Progenitor cell of endocrine pancreas (in vitro differentiated cells): Measurements from ENCODE around the gene OGFOD2. TPM values are rescaled to one million over a fixed set of nuclear protein-coding genes. Genes with fewer than 3 reads are reported as not detected.
A peak's percentile ranks its signal among the peaks of the same experiment; 100 is the strongest.

Experiments used
- DNase-seq: peaks from one replicate; pipeline ENCODE4 v3.0.0; 2021; ENCODE audit warnings: low spot score; ENCODE audit not compliant: unreplicated experiment
- H3K27ac Mint-ChIP-seq: 2 replicates; pipeline ENCODE4 v1.8.0; 2021; ENCODE audit warnings: mild to moderate bottlenecking, moderate library complexity, mixed read lengths
- H3K27me3 Mint-ChIP-seq: 2 replicates; pipeline ENCODE4 v1.8.0; 2021; ENCODE audit warnings: mixed read lengths
- H3K36me3 Mint-ChIP-seq: 2 replicates; pipeline ENCODE4 v1.8.0; 2022; ENCODE audit warnings: mixed read lengths; ENCODE audit not compliant: insufficient read depth
- H3K4me1 Mint-ChIP-seq: 2 replicates; pipeline ENCODE4 v1.8.0; 2021; ENCODE audit warnings: low read depth, mixed read lengths
- H3K4me3 Mint-ChIP-seq: 2 replicates; pipeline ENCODE4 v1.8.0; 2021; ENCODE audit warnings: low read depth, mild to moderate bottlenecking, moderate library complexity, mixed read lengths
- H3K9me3 Mint-ChIP-seq: 2 replicates; pipeline ENCODE4 v1.8.0; 2021; ENCODE audit warnings: low read depth, mixed read lengths
- total RNA-seq: library from RNA; stranded (reverse); gene quantifications from 2 replicates; pipeline ENCODE4 v1.2.1, GENCODE V29; 2021
- TF ChIP-seq, protein P1 (sequence below): fragments of 200-600 bp; sonication (generic); IDR thresholded peaks from one replicate; pipeline ENCODE4 v1.5.0; 2021; ENCODE audit warnings: antibody characterized with exemption, mild to moderate bottlenecking; ENCODE audit not compliant: unreplicated experiment

Gene OGFOD2
- total RNA-seq, 1 donor from 2014 or later, result 16.1 TPM

GRCh38 chr12:122976648-122976975, 1.6 kb downstream of the OGFOD2 start:
- no peak for DNase-seq
- no peaks in the 10 kb centered on the region for H3K36me3 Mint-ChIP-seq
- no peaks in the 10 kb centered on the region for H3K27me3 Mint-ChIP-seq
- H3K4me1 Mint-ChIP-seq, result peaks cover 19% of the 10 kb centered on the region
- H3K9me3 Mint-ChIP-seq, result no peaks in the 10 kb centered on the region
- TF ChIP-seq, protein P1, sequence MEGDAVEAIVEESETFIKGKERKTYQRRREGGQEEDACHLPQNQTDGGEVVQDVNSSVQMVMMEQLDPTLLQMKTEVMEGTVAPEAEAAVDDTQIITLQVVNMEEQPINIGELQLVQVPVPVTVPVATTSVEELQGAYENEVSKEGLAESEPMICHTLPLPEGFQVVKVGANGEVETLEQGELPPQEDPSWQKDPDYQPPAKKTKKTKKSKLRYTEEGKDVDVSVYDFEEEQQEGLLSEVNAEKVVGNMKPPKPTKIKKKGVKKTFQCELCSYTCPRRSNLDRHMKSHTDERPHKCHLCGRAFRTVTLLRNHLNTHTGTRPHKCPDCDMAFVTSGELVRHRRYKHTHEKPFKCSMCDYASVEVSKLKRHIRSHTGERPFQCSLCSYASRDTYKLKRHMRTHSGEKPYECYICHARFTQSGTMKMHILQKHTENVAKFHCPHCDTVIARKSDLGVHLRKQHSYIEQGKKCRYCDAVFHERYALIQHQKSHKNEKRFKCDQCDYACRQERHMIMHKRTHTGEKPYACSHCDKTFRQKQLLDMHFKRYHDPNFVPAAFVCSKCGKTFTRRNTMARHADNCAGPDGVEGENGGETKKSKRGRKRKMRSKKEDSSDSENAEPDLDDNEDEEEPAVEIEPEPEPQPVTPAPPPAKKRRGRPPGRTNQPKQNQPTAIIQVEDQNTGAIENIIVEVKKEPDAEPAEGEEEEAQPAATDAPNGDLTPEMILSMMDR, result no peak
- no peak overlapping the region for H3K27ac Mint-ChIP-seq
- peak overlapping the region; percentile 97 for H3K4me3 Mint-ChIP-seq

GRCh38 chr12:122977153-122977552, 2.1 kb downstream of the OGFOD2 start:
- Mint-ChIP-seq H3K9me3 (no peaks in the 10 kb centered on the region), H3K27me3 (no peaks in the 10 kb centered on the region), H3K4me3 (peak overlapping the region; percentile 14), H3K36me3 (no peaks in the 10 kb centered on the region), H3K27ac (no peak overlapping the region), H3K4me1 (peaks cover 21% of the 10 kb centered on the region)
- TF ChIP-seq, protein P1, result no peak
- DNase-seq, result no peak

- H3K9me3 Mint-ChIP-seq, result no peaks in the 10 kb centered on the region
- H3K36me3 Mint-ChIP-seq, result no peaks in the 10 kb centered on the region
Measured at GRCh38 chr12:122977655-122978392, 2.8 kb downstream of the OGFOD2 start.

DNA sequence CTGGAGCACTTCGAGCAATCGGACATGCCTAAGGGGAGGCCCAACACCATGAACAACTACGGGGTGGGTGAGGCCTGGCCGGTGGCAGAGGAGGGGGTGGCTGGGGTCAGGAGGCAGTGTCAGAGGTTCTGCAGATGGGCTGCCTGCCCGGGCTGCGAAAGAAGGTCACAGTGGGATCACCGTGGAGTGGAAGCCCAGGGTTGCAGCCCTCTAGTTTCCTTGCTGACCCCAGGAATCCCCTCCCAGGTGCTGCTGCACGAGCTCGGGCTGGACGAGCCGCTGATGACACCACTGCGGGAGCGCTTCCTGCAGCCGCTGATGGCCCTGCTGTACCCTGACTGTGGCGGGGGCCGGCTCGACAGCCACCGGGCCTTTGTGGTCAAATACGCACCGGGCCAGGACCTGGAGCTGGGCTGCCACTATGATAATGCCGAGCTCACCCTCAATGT, 3.5 kb downstream of the OGFOD2 start:
- H3K27me3 Mint-ChIP-seq, result no peaks in the 10 kb centered on the region
- no peaks in the 10 kb centered on the region for H3K36me3 Mint-ChIP-seq
- no peak for DNase-seq
- peaks cover 21% of the 10 kb centered on the region for H3K4me1 Mint-ChIP-seq
- H3K27ac Mint-ChIP-seq, result no peak overlapping the region
- TF ChIP-seq, protein P1, result no peak
- no peak overlapping the region for H3K4me3 Mint-ChIP-seq
- no peaks in the 10 kb centered on the region for H3K9me3 Mint-ChIP-seq

More at GRCh38 chr12:122977655-122978392, 2.8 kb downstream of the OGFOD2 start:
- Mint-ChIP-seq H3K4me3 (peak overlapping the region; percentile 29), H3K27me3 (no peaks in the 10 kb centered on the region), H3K27ac (no peak overlapping the region), H3K4me1 (peaks cover 21% of the 10 kb centered on the region)
- TF ChIP-seq, protein P1, result no peak
- no peak for DNase-seq

DNA sequence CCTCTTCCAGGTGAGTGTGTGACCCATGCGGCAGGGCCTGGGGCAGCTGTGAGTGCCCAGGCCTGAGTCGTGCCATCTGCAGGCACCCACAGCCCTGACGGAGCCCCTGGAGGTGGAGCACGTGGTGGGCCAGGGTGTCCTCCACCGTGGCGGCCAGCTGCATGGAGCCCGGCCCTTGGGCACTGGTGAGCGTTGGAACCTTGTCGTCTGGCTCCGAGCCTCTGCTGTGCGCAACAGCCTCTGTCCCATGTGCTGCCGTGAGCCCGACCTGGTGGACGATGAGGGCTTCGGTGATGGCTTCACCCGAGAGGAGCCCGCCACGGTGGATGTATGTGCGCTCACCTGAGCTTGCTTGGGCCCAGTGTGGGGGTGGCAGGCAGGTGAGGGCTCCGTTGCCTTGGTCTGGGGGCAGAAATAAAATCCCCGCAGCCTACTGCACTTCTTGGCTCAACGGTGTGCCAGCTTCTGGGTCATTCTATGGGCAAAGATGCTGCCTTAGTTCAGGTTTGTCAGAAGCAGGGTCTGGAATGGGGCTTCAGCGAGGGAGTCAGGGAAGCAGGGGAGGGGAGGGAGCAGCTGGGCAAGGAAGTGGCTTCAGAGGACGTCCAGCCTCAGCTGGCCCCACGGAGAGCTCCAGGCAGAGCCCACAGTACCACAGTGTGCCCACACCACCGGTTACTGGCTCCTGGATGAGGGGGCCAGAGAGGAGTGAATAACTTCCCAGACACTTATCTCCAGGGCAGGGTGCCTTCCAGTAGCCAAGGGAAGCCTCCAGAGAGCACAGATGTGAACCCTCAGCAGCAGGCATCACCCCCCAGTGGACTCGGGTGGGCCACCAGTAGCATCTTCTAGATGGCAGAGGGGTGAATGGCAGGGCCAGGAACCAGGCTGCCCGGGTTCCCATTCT, 4.2 kb downstream of the OGFOD2 start:
- no peaks in the 10 kb centered on the region for H3K9me3 Mint-ChIP-seq
- DNase-seq, result no peak
- peaks cover 19% of the 10 kb centered on the region for H3K4me1 Mint-ChIP-seq
- H3K27ac Mint-ChIP-seq, result no peak overlapping the region
- TF ChIP-seq, protein P1, result no peak
- H3K36me3 Mint-ChIP-seq, result no peaks in the 10 kb centered on the region
- H3K4me3 Mint-ChIP-seq, result peak overlapping the region; percentile 85
- no peaks in the 10 kb centered on the region for H3K27me3 Mint-ChIP-seq
